Dermis blood vessel endothelial cell (primary cell): Measurements from ENCODE around the gene LLGL1. TPM values are rescaled to one million over a fixed set of nuclear protein-coding genes. Genes with fewer than 3 reads are reported as not detected.

Experiments
- DNase-seq: peaks from one replicate; pipeline ENCODE4 v3.0.0; 2010
- total RNA-seq: library from RNA; depleted of rRNA; stranded (reverse); fragments of >200 nt; gene quantifications from 2 replicates; pipeline ENCODE4 v1.2.3, GENCODE V29; 2014

The LLGL1 gene
- total RNA-seq, 1 donor from 2014 or later = 27.9 TPM

DNA sequence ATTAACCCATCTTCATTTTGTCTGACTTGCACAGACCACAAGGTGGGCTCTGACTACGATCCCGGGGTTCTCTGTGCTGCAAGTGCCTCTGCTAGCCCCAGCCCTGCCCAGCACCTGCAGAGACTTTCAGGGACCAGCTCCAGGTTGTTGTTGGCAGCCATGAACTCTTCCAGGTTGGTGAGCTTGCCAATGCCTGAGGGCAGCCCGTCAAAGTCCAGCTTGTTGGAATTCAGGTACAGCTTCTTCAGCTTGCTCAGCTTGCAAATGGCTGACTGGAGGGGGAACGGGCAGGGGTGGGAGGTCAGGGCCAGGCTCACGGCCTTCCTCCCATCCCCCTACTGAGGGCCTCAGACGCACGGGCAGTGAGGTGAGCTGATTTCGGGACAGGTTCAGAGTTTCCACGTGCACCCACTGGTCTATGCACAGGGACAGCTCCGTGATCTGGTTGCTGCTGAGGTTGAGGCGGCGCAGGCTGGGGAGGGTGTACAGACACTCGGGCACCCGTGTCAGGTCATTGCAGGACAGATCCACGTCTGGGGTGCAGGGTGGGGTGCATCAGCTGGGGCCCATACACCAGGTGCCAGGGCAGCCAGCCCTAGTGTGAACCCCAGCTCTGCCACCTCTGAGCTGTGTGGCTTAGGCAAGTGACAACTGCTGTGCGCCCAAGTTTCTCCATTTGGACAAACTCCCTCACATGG lies 27.9 kb downstream of the LLGL1 start:
- no peak for DNase-seq

DNA sequence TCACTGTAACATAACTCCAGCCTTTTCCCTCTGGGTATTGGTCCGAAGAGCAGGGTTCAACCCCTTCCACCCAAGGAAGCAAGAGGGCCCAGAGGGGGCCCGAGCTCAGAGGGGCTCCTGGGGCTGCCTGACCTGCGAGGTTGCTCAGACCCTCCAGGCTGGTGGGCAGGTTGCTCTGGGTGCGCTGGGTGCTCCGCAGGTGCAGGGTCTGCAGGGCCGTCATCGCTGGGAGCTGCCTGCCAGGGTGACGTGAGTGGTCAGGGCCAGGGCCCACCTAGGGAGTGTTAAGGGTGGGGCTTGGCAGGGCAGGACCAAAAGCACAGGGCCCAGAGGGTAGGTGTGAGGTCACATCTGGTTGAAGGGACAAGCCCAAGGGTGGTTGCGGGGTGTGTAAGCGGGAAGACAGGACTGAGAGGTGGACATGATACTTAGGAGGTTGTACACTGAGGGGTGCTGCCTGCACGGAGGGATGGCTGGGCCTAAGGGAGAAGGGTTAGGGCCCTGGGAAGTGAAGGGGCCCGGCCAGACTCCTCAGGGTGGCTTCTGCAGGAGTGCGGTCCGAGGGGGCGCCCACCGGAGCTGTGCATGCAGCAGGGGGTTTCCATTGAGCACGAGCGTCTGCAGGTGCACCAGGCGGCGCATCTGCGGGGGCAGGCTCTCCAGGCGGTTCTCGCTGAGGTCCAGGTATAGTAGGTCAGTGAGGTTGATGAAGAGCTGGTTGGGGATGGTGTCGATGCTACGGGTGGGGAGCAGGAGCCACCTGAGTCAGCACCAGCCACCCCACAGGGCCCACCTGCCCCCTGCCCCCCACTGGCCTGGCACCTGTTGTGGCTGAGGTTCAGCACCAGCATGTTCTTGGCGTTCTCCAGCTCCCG lies 28.7 kb downstream of the LLGL1 start:
- DNase-seq = no peak

DNA sequence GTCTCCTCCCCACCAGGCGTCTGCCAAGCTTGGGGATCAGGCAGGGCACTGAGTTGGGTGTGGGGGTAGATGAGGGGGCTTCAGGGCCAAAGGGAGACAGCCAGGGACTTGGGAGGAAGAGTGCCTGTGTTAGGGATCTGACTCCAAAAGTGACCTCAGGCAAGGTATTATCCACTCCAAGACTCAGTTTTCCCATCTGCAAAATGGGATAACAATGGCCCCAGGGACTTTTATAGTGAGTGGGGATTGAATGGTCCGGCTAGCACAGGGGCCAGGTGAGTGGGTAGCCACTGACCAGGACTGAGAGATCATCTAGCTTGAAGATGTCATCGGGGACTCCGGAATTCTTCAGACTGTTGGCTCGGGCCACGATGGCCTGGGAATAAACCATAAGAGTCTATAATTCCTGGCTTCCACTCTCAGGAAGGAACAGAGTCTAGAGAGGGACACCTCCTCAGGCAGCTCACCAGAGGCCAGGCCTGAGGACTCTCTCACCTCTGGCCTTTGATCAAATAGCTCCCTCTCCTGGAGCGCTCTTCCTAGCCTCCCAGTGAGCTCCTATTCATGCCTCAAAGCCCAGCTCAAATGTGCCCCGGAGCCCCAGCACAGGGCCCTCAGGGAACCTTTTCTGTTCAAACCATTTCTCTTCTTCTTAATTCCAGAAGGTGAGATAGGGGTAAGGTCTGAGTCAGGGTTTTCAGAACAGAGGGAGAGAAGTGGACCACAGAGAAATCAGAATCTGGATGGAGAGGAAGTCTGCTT lies 29.6 kb downstream of the LLGL1 start:
- DNase-seq = no peak

DNA sequence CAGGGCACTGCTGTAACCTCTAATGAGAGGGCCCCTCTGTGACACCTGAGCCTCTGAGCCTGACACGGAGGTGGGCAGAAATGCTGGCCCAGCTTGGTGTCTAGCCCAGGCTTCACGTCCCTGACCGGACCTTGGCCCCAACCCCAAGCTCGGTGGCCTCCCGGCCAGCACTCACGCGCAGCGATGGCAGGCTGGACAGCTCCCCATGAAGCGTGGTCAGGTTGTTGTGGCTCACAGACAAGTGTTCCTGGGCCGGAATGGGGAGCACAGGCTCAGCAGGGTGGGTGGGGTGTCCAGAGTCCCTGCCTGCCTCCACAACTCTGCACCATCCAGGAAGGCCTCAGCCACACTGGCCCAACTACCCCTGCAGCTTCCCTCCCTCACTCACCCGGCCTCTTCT lies 30.9 kb downstream of the LLGL1 start:
- no peak for DNase-seq

DNA sequence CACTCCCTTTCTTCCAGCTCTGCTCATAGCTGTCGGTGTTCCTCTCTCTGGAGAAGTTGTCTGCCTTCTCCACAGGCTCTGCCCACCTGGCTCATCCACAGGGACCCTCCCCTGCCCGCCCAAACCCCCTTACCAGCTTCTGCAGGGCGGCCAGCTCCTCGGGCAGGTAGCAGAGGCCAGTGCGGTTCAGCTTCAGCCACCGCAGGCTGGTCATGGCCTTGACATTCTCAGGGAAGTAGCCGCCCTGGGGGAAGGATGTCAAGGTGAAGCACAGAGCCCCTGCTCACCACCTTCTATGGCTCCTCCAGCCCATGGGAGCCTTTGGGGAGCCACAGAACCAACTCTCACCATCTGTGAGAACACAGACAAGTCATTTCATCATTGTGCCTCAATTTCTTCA lies 31.3 kb downstream of the LLGL1 start:
- no peak for DNase-seq

DNA sequence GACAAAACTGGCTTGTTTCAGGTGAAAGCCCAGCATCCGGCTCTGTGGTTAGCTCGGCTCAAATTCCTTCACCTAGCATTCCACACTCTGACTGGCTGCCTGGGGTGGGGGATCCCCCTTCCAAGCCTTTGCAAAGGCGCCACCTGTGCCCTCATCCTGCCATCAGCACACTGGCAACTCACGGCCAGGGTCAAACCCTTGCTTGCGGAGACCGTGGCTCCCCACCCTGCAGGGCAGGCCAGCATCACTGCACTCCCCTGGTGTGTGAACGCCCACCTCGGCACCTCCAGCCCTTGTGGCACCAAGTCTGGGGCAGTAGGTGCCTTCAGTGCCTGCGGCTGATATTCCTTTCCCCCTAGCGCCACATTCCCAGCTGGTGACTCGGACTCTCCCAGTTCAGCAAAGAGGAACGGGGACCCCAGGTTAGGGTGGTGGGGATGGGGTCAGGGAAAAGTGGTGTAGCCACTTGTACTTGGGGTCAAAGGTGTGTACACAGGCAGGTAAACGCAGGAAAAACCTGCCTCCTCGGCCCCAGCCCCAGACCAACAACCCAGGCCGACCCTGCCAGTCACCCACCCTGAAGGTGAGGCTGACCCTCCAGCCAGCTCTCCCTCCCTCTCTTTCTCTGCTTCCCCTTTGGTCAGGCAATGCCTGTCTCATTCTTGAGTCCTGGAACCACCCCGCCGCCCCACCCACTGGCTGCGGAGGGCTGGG lies 32.0 kb downstream of the LLGL1 start:
- peak; percentile 58 for DNase-seq

DNA sequence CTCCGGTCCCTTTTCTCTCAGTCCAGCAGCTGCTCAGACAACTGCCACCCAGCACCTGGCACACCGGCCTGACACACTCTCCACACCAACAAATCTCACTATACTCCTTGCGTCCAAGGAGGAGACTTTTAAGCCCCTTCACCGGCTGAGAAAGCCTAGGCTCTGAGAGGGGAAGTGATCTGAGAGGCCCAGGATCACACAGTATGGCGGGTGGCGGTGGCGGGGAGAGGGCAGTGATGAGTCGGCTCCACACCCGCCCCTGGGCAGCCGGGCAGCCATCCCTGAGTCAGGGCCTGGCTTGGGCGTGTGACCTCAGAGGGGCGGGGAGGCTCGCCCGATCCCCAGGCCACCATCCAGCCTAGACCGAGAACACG lies 32.5 kb downstream of the LLGL1 start:
- peak; percentile 80 for DNase-seq

DNA sequence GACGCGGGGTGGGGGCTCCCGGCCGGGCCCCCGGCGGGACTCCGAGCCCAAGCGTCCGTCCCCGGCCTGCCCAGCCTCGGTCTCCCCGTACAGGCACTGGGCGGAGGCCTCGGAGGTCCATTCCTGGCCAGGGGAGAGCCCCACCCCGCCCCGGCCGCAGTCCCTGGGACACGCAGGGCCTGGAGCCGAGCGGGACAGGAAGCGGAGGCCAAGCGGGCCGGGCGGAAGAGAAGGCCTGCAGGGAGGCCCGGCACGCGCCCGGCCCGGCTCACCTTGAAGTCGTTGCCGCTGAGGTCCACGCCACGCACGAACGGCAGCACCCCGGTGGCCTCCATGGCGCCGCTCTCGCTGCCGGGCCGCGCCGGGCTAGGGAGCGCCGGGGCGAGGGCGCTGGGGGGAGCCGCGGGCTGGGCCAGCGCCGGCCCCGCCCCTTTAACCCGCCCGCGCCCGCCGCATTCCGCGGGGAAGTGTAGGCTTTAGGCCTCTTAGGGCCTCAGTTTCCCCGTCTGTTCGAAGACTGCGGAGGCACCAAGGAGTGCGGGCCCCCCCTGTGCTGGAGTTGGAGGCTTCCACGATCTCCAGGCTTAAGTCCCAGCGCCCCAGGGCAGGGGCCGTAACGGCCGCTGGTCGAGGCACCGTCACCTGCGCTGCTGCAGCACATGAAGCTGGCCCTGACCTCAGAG lies 33.1 kb downstream of the LLGL1 start, which contains the start of gene FLII:
FLII (minus strand) TSS at position 383 of the 683 bp plus-strand sequence; CDS start at position 335, 48 bp downstream.
- no peak for DNase-seq

DNA sequence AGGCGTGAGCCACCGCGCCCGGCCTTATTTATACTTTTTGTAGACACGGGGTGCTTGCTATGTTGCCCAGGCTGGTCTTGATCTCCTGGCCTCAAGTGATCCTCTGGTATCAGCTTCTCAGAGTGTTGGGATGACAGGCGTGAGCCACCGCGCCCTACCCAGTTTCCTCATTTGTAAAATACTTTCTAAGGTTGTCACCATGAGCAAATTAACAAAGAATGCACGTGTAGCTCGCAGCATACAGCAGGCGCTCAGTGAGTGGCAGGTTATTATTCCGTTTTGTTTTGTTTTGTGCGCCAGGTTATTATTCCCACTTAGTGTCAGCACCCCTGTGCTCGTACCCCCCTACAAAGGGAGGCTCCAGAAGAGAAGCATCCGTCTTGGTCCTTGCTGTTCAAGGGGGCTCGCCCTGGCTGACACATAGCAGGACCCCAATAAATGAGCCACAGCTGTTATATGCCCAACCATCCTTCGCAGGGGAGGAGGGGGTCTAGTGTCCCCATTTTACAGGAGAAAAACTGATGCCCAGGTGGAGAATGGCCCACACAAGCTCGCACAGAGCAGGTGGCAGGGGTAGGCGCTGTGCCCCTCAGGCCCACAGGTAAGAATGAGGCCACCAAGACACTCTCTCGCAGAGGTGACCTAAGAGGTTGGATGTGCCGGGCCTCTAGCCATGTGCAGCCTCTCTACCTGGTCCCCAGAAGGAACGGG lies 34.3 kb downstream of the LLGL1 start:
- DNase-seq = no peak

DNA sequence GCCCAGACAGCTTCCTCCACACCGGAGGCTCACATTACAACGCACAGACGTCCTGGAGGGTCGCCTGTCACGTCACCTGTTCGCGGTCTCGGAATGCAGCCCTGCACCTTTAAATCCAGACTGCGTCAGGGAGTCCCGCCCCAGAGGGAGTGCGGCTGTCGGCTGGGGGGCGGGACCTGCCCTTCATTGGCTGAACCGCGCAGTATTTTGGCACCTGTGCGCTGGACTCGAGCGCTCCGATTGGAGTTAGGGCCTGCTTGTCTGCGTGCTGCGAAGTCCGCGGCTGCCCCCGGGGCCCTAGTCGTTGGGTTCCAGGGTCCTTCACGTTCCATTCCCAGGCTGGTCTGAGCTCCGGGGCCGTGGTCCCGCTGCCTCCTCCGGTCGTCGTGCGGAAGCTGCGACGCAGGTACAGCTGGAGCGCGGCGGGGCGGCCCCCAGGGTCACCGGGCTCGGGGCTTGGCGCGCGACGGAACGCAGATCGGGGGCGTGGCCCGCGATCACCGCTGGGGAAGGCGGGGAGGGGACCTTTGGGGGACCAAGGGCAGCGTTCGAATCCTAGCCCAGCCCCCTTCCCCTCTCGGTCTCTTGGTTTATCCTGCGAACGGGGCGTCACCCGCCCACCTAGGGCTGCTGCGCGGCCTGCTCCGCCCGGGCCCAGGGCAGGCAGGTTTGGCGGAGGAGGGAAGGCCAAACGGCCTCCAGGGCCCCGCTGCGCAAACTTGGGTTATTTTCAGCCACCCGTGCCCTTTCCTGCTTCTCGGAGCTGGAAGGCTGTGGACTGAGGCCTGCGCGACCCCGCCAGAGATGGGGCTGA lies 35.1 kb downstream of the LLGL1 start, which contains the start of gene MIEF2:
MIEF2 (plus strand) TSS at position 331 of the 814 bp plus-strand sequence. CDS start 2,059 bp downstream, outside the sequence.
- DNase-seq = peak; percentile 96

DNA sequence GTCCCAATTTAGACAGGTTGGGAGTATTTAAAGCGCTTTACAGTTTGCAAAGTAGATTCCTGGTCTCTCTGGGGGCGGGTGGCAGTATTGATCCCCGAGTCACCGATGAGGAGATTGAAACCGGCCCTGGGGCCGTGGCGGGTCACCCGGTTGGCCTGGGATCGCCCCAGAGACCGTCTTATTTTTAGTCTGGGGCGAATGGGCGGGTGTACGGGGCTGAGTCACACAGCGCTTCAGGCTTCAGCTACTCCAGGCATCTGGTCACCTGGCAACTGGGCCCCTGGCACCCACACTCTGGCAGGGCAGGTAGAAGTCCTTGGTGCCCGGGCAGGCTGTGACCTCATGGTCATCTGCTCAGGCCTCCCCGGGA lies 35.7 kb downstream of the LLGL1 start:
- peak; percentile 56 for DNase-seq

DNA sequence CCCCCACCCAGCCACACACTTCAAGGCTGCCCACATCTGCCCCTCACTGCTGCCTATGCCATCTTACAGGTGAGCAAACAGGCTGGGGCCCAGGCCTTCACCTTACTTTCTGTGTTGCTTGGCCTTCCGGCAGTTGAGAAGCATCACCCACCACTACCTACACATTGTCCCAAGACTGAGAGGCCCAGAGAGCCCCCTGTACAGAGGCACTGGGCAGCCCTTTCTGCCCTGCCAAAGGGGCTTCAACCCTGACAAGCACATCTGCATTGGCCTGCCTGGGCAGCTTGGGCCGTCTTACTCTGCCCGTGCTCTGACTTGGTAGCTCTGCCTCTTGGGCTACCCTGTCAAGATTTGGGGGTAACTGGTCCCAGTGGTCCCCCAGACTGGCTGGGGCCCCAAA lies 36.2 kb downstream of the LLGL1 start:
- DNase-seq = no peak

DNA sequence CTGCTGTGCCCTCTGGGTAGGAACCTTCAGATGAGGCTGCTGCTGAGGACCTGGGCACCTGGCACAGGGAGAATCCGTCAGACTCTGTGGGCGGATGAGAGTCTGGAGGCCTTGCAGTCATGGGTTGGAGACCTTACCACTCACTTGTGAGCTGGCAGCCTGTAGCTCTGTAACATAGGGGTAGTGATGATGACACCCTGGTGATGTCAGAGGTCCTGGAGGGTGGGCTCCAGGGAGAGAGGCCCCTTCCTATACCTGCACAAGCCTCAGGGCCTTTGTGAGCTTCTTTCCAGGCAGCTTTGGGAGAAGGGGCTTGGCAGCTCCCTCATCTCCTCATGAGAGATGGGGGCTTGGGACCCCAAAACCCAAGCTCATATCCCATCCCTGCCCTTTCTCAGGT lies 36.7 kb downstream of the LLGL1 start:
- DNase-seq = no peak

DNA sequence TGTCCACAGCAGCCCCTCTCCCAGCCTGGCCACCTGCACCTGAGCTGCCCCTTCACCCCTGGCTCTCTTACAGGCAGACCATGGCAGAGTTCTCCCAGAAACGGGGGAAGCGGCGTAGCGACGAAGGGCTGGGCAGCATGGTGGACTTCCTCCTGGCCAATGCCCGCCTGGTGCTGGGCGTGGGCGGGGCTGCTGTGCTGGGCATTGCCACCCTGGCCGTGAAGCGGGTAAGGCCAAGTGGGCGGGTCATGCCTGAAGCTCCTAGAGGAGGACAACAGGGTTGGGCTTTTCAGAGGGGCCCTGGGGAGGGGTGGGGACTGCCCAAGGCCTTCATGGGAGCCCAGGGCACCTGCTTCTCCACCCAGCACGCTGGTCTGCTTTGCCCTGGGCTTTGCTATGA lies 37.2 kb downstream of the LLGL1 start:
- no peak for DNase-seq

DNA sequence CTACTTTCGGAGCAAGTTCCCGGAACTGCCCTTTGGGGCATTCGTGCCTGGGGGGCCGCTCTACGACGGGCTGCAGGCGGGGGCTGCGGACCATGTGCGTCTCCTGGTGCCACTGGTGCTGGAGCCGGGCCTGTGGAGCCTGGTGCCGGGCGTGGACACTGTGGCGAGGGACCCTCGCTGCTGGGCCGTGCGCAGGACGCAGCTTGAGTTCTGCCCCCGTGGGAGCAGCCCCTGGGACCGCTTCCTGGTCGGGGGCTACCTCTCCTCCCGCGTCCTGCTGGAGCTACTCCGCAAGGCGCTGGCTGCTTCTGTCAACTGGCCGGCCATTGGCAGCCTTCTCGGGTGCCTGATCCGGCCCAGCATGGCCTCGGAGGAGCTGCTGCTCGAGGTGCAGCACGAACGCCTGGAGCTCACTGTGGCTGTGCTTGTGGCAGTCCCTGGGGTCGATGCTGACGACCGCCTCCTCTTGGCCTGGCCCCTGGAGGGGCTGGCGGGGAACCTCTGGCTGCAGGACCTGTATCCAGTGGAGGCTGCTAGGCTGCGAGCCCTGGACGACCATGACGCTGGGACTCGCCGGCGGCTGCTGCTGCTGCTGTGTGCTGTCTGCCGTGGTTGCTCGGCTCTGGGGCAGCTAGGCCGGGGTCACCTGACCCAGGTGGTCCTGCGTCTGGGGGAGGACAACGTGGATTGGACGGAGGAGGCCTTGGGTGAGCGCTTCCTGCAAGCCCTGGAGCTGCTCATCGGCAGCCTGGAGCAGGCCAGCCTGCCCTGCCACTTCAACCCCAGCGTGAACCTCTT lies 38.6 kb downstream of the LLGL1 start:
- no peak for DNase-seq

DNA sequence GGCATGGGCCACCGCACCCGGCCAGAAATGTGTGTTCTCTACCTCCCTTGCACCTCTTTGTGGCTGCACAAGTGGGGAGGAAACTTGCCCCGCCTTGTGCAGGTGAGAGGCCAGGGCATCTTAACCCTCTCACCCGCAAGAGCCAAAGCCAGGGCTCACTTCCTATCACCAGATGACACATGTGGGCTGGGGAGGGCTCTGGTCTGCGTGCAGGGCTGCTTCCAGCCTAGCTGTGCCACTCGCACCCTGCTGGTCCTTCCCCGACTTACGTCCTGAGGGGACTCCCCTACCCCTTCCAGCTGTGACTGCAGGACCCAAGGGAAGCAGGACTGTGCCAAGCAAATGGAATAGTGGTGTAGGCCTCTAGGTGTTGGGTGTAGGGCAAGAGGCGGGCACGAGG lies 41.9 kb downstream of the LLGL1 start:
- no peak for DNase-seq

DNA sequence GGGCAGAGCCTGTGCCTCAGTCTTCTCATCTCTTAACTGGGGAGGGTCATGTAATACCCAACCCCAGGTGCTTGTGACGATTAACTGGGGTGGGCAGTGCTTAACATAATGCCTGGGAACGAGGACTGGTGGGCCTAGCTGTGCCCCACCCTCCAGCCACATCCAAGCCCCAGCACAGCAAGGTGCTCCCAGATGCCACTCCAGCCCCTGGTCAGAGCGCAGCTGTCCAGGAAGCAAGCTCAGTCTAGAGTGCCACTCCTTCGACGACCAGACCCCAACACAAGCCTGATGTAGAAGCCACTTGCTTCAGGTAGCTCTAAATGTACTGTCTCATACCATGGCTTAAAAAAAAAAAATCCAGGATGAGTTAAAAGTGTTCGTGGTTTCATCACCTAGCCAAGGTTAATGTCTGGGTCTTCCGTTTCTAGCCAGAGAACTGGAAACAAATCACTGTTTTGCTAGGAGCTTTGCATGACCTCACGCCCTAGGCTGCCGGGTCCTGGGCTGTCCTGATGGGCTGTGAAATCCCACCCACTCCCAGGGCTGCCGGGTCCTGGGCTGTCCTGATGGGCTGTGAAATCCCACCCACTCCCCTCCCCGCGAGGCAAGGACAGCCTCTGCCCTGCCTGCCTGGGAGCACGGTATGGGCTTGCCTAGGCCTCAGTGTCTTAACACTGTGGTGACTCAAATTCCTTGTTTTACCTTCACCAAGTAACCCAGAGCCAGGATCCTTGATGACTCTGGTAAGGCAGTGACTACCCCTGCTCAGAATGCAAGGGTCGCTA lies 42.7 kb downstream of the LLGL1 start:
- no peak for DNase-seq
